HG02852 (cell line): ENCODE data around the gene ATG2B.

Experiments used
- ATAC-seq: cut with Tn5 transposase; IDR thresholded peaks from one replicate; pipeline ENCODE4 v1.9.1; 2021; ENCODE audit warnings: mild to moderate bottlenecking, moderate library complexity; ENCODE audit not compliant: unreplicated experiment

ATG2B gene

DNA sequence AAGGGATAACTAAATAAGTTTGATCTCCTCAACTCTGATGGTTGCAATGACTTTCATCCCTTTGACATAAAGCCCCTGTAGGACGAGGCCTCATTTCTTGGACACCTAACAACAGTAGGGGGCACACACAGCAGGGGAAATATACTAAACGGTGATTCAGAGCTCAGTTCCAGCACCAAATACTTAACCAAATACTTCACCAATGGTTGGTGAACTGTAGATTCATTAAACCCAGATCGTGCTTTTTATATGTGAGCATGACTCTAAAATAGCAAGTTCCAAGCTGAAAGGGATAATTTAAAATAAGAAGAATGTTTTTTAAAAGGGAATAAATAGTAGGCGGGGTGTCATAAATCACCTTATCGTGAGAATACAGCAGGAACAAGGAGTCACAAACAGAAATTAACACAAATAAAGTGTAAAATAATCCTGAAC, 53.2 kb downstream of the ATG2B start:
- ATAC-seq: no peak

GRCh38 chr14:96309133-96309895, 53.8 kb downstream of the ATG2B start:
- no peak for ATAC-seq

DNA sequence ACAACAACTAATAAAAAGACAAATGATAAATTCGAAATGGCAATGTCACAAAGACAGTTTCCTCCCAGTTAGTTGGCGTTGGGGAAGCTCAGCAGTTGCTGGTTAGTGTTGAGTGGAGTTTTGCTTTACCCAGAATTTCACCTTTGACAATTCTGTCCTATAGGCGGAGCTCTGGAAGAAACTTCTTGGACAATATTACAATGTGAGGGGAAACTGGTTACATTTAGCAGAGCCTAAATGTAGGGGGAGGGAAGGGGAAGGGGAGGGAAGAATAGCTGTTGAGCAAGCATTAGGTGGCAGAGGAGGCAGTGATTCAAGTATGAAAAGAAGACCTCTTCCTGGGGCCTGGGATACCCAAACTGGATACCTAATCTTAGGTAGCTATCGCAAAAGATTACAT, 55.7 kb downstream of the ATG2B start:
- ATAC-seq: no peak

GRCh38 chr14:96304956-96305355, 58.2 kb downstream of the ATG2B start:
- no peak for ATAC-seq

DNA sequence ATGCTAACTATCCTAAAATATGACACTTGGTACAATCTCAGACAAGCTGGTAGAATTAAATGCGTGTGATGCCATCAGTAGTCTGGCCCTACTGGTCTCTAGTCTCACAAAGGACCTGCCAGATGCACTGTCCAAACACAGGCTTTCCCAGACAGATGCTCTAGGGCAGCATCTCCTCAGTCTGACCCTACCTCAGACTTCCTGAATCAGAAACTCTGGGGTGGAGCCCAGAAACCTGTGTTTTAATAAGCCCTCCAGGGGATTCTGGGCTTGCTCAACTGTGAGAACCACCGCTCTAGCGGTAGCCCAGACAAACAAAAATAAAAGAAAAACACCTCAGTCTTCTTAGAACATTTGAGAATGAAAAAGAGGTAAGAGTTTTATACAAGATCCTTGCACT, 59.2 kb downstream of the ATG2B start:
- ATAC-seq: no peak

DNA sequence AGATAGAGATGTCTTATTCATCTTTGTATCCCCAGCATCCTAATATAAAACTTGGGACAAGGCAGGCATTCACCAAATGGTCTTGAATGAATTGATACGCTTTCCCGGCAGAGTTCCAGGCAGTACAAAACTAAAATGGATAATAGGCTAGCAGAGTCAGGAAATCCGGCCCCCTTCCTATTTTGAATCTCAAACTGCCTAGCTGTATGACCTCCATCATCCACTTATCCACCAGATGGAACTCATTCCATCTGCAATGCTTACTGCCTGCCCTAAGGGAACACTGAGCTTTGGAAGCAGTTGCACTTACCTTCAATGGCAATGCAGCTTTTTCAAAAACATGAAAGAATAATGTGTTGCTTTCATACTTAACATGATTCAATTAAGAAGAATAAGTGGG, 63.7 kb downstream of the ATG2B start:
- no peak for ATAC-seq

DNA sequence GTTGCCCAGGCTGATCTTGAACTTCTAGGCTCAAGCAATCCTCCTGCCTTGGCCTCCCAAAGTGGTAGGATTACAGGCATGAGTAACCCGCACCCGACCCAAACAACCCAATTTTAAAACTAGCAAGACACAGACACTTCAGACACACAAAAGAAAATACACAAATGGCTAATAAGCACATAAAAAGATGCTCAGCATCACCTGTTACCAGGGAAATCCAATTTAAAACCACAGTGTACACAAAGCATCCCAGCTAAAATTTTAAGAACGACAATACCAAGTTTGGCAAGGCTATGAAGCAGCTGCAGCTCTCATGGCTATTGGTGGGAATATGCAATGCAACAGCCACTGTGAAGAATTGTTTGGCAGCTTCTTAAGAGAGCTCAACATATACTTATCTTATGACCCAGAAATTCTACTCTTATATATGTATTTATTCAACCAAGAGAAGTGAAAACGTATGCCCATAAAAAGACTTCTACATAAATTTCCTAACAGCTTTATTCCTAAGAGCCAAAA, 65.1 kb downstream of the ATG2B start:
- no peak for ATAC-seq

DNA sequence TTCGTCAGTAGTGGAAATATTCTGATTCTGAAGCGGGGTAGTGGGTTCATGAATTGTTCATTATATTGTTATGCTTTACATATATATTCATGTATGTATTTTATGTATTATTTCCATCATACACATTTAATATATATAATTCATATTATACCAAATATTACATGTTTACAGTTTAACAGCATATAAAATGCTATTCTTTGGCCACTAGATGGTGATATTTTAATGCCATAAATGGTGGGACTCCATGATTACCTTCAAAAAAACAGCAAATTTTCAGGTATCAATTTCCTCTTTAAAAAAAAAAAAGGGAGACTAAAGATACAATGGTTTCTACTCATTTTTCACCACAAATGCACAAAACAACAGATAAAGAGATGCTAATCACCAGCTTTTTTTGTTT, 66.1 kb downstream of the ATG2B start:
- ATAC-seq: no peak

GRCh38 chr14:96294246-96294645, 68.9 kb downstream of the ATG2B start:
- ATAC-seq: no peak

DNA sequence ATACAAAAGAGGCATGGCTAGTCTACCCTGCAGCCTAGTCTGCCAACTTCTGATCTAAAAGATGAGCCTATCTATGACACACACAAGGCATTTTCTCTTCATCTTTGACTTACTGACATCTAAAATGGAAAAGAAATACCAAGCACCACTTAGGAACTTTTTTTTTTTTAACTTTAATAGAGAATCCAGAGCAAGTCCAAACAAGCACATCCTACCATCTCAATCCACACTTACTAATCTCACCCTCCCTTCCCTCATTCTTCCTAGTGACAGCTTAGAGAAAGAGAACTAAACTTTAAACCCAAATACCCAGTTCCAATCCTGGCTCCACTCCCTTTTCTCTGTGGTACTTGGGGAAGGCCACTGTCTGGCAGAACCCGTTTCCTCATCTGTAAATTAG, 75.3 kb downstream of the ATG2B start:
- ATAC-seq: no peak

- no peak for ATAC-seq
These were observed 76.9 kb downstream of the ATG2B start for GRCh38 chr14:96286251-96286650.

DNA sequence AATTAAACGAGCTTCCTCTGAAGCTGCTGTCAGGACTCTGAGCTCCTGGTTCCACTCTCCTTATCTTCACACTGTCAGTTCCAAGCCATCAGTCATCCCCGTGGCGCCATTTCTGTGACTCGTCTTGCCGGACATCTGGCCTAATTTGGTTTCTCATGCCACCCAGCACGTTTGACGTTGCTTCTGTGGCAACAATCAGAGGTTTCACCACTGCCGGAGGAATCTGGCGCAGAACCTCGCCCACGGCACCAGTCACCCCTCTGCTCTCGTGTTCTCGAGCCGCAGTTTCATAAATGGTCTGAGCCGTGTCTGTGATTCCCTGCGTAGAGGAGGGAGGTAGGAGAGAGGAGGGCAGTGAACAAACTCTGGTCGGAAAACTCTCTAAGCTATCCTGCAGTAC, 77.5 kb downstream of the ATG2B start:
- ATAC-seq: no peak

DNA sequence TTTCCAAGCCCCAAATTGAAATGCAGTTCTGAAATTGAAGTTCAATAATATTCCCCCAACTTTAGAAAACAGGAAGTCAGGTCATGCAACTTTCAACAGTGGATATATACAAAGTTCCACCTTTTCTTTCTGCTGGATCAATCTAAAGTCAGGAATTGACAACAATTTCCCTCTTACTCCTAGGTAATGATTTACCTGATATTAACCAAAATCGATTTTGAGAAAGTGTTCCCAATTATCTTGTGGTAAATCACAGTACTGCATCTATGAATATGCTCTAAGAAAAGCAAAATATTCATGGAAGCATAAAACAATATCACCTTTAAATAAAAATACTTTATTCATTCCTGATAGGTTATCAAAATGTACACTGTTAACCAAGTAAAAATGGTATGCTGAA, 78.7 kb downstream of the ATG2B start:
- ATAC-seq: no peak

GRCh38 chr14:96284008-96284407, 79.1 kb downstream of the ATG2B start:
- no peak for ATAC-seq

- ATAC-seq: no peak
These were observed 81.7 kb downstream of the ATG2B start for GRCh38 chr14:96281486-96281885.

DNA sequence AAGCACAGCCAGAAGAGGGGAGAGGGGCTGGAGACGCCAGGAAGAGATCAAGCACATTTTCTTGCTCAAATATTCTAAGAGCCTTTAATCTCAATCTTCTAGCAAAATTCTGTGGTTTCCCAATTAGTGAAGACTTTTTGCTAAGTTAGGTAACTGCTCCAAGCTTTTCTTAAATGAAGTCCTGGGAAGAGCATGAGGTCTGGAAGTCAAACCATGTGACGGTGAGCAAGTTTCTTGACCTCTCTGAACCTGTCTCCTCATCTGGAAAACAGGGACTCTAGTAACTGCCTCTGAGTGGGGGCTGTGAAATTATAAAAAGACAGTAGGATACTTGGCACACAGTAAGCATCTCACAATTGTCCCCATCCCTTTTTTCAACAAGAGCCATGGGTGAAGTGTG, 83.0 kb downstream of the ATG2B start:
- ATAC-seq: no peak

- ATAC-seq: no peak
These were observed 83.6 kb downstream of the ATG2B start for GRCh38 chr14:96279564-96279963.

DNA sequence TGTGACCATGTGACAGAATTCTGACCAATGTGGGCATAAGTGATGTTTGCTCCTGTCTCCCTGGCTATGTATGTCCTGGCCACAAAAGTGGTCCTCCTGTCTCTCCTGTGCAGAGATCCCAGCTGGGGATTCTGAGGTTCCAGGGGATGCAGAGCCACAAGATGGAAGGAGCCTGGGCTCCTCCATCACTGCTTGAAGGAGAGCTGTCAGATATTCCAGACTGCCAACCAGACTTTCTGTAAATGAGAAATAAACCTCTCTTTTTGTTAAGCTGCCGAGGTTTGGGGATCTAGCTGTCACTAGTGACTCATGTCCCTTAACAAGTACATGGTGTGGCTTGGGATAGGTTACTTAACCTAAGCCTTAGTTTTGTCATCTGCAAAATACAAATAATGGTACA, 85.3 kb downstream of the ATG2B start:
- no peak for ATAC-seq

DNA sequence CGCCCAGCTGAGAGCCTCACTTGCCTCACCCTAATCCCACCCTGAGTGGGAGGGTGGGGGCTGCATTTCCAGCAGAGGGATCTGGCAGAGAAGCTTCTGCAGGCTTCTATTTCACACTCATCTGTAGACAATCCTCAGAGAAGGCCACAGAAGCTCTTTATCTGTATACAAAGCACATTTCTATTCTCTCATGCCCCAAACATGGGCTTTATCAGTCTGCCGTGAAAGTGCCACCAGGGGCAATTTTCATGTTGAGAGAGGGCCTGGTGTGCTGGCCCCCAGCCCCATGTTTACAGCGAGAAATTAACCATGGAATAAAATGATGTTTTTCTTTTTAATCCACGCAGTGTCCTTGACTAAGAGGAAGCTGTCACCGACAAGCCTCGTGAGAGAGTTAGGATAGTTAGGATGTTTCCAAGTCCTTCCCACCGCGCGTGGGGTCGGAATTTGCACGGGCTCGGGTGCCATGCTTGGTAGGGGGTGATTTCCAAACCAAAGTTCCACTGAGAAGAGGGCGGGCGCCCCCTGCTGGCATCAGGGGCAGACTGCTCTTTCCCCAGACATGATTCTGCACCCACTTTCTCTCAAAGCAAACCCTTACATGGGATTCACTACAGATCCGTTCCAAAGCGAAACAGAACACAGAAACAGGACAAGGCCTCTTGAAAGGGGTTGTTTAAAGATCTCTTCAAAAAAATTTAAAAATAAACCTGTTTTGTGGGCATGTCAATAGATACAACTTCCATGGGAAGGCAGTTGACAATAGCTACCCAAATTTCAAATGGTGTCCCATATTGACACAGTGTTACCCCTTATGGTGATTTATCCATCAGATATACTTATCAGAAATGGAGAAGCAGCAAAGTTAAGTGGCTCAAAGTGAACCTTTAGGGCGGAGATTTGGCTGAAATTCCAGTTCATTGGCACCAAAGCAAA, 87.7 kb downstream of the ATG2B start:
- no peak for ATAC-seq

DNA sequence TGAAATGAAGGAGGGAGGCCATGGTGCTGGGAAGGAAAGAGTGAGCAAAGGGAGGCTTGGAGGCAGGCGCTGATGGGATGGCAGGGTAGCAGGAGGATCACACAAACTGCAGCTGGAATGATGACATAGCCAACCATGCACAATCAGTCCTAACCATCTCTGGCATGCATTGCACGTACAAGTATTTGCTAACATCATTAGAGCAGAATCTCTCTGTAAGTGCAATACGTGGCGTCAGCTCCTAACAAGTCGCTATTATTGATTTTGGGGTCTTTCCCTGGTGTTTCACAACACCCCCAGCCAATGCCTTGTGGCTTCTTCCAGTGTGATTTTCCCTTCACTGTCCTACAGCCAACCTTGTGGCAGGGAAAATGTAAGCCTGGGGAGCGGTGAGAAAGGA, 88.6 kb downstream of the ATG2B start:
- no peak for ATAC-seq

GRCh38 chr14:96274122-96274521, 89.0 kb downstream of the ATG2B start:
- ATAC-seq: no peak

DNA sequence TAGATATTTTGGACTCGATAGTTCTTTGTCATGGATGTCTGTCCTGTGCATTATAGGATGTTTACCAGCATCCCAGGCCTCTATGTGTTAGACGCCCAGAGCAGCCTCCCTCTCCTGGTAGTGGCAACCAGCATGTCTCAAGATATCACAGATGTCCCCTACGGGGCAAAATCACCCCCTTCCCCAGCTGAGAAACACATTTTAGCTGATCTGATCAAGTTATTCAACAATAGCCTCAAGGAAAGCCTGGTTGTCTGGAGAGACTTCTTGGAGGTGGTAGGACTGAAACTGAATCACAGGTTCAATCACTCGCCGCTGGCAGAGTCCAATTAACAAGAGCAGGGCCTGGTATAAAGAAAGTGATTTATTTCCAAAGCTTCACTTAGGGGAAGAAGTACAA, 89.5 kb downstream of the ATG2B start:
- ATAC-seq: no peak
